NCI-H774 (cell line): ENCODE data around the gene DCDC2B.
"Not testable (repeated sequence)": the region's sequence is repeated elsewhere in the genome, so short reads cannot be mapped to it uniquely, and the experiment has no call there.

Source experiments
- DNase-seq: peaks from one replicate; lab custom pipeline; 2025; lab: John Stamatoyannopoulos, UW

Gene DCDC2B

DNA sequence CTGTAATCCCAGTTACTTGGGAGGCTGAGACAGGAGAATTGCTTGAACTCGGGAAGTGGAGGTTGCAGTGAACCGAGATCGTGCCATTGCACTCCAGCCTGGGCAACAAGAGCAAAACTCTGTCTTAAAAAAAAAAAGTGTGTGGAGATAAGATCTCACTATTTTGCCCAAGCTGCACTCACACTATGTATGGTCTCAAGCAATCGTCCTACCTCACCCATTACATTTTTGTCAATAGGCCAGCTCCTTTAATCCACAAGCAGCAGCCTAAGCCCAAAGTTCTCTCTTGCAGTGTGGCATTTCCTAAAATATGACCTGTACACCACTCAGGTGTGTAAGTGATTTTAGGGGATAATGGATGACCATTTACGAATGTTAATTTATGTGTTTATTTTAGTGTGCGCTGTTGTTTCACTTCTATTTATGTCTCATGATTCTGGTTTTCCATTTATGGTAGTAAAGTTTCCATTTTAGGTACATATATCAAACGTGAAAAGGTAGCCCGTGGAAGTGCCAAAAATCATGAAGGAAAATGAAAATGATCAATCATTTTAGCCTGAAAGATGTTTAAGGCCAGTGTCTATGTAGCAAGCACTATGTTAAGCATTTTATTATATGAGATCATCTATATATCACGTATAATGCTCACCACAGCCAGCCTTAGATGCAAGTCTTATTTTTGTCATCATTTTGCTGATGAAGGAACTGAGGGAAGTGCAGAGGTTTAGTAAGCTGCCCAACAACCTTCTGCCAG lies 47.8 kb downstream of the DCDC2B start:
- DNase-seq, result no peak

DNA sequence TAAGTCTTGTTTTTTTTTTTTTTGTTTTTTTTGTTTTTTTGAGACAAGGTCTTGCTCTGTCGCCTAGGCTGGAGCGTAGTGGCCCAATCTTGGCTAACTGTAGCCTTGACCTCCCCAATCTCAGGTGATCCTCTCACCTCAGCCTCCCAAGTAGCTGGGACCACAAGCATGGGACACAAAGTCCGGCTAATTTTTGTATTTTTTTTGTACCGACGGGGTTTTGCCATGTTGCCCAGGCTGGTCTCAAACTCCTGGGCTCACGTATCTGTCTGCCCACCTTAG lies 48.3 kb downstream of the DCDC2B start:
- no peak for DNase-seq

DNA sequence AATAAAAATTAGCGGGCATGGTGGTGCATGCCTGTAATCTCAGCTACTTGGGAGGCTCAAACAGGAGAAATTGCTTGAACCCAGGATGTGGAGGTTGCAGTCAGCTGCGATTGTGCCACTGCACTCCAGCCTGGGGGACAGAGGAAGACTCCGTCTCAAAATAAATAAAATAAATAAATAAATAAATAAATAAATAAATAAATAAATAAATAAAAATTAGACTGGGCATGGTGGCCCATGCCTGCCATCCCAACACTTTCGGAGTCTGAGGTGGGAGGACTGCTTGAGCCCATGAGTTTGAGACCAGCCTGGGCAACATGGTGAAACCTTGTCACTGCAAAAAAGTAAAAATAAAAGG lies 54.3 kb downstream of the DCDC2B start:
- DNase-seq, result not testable (repeated sequence)

DNA sequence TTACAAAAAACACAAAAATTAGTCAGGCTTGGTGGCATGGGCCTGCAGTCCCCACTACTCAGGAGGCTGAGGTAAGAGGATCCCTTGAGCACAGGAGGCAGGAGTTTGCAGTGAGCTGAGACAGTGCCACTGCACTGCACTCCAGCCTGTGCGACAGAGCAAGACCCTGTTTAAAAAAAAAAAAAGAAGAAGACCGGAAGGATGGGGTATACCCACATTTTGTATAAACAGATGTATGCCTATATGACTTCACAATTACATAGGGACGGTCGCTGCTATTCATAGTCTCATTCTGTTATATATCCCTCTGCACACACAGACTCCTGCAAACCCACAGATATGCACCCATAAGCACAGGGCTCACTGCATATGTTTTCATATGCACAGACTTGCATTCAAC lies 54.9 kb downstream of the DCDC2B start:
- no peak for DNase-seq
